HFFc6 (cell line): ENCODE measurements around the gene EXOC3. TPM values are rescaled to one million over a fixed set of nuclear protein-coding genes. Genes with fewer than 3 reads are reported as not detected.

Experiments used
- DNase-seq: peaks from one replicate; pipeline ENCODE4 v3.0.0-alpha.2; 2018
- H3K27ac Mint-ChIP-seq: 2 replicates; pipeline ENCODE4 v1.8.0; 2020; ENCODE audit warnings: mild to moderate bottlenecking, mixed read lengths
- H3K27me3 Mint-ChIP-seq: 2 replicates; pipeline ENCODE4 v1.8.0; 2021; ENCODE audit warnings: mild to moderate bottlenecking, moderate library complexity, mixed read lengths; ENCODE audit not compliant: insufficient read depth
- H3K36me3 Mint-ChIP-seq: 2 replicates; pipeline ENCODE4 v1.8.0; 2021; ENCODE audit warnings: low read depth, mixed read lengths
- H3K4me1 Mint-ChIP-seq: 2 replicates; pipeline ENCODE4 v1.8.0; 2020; ENCODE audit warnings: low read depth, mixed read lengths
- H3K4me3 Mint-ChIP-seq: 2 replicates; pipeline ENCODE4 v1.8.0; 2020; ENCODE audit warnings: mild to moderate bottlenecking, moderate library complexity, mixed read lengths
- H3K9me3 Mint-ChIP-seq: 2 replicates; pipeline ENCODE4 v1.8.0; 2020; ENCODE audit warnings: mild to moderate bottlenecking, mixed read lengths
- CTCF ChIP-seq: fragments of 200-600 bp; sonication (generic); IDR thresholded peaks from 2 replicates; pipeline ENCODE4 v1.5.0; 2021; ENCODE audit warnings: antibody characterized with exemption, mild to moderate bottlenecking
- total RNA-seq, 6 experiments: library from RNA; stranded (reverse); fragmentation: NEBNext Ultra II Directional; extraction: Animal tissue kit (Norgen Biotek cat#: 25700); gene quantifications; 2 replicates in 1 of 6; 3 replicates in 5 of 6; pipeline ENCODE4 v1.2.3, GENCODE V29; 2021

Gene EXOC3
- total RNA-seq, 6 experiments from 2014 or later: 46.8 to 54.1 (median 50.3) TPM

GRCh38 chr5:514673-515072 lies 71.7 kb downstream of the EXOC3 start:
- H3K4me1 Mint-ChIP-seq: no peaks in the 10 kb centered on the region
- no peak for DNase-seq
- H3K4me3 Mint-ChIP-seq: no peak overlapping the region
- no peak overlapping the region for H3K27ac Mint-ChIP-seq
- H3K36me3 Mint-ChIP-seq: no peaks in the 10 kb centered on the region
- H3K27me3 Mint-ChIP-seq: peaks cover 47% of the 10 kb centered on the region
- TF ChIP-seq CTCF: no peak
- no peaks in the 10 kb centered on the region for H3K9me3 Mint-ChIP-seq

- no peaks in the 10 kb centered on the region for H3K9me3 Mint-ChIP-seq
- H3K27me3 Mint-ChIP-seq: peaks cover 48% of the 10 kb centered on the region
- H3K36me3 Mint-ChIP-seq: no peaks in the 10 kb centered on the region
- no peak overlapping the region for H3K4me3 Mint-ChIP-seq
- no peak overlapping the region for H3K27ac Mint-ChIP-seq
- no peaks in the 10 kb centered on the region for H3K4me1 Mint-ChIP-seq
- DNase-seq: no peak
- TF ChIP-seq CTCF: no peak
Measured at GRCh38 chr5:515273-515836, 72.4 kb downstream of the EXOC3 start.

GRCh38 chr5:516338-516925 lies 73.5 kb downstream of the EXOC3 start:
- Mint-ChIP-seq H3K36me3 (no peaks in the 10 kb centered on the region), H3K27ac (no peak overlapping the region), H3K27me3 (peaks cover 51% of the 10 kb centered on the region), H3K4me1 (no peaks in the 10 kb centered on the region), H3K9me3 (no peaks in the 10 kb centered on the region), H3K4me3 (no peak overlapping the region)
- DNase-seq: no peak
- TF ChIP-seq CTCF: no peak

Other genes with a start within 250 kb of the EXOC3 start
- 1 to 10 TPM; 4.5 to 6.6 (median 6.2) TPM for gene CCDC127, start 225.0 kb upstream of the EXOC3 start, total RNA-seq
- gene SDHA, start 224.9 kb upstream of the EXOC3 start, total RNA-seq: 100 to 1,000 TPM in 4 of 6 experiments, 10 to 100 TPM in 2; 92.5 to 114 (median 109) TPM
- gene PDCD6, start 171.5 kb upstream of the EXOC3 start, total RNA-seq: 100 to 1,000 TPM in 3 of 6 experiments, 10 to 100 TPM in 3; 89.5 to 108 (median 99.1) TPM
- 10 to 100 TPM; 30.9 to 55.7 (median 51.9) TPM for gene AHRR, start 121.5 kb upstream of the EXOC3 start, total RNA-seq
- gene SLC9A3, start 81.3 kb downstream of the EXOC3 start, total RNA-seq: under 1 TPM; 0.63 to 1.00 (median 0.74) TPM
- 1 to 10 TPM; 2.9 to 5.0 (median 4.0) TPM for gene CEP72, start 169.2 kb downstream of the EXOC3 start, total RNA-seq